Osteoblast (primary cell): Measurements from ENCODE around the gene COBL. TPM values are rescaled to one million over a fixed set of nuclear protein-coding genes. Genes with fewer than 3 reads are reported as not detected.

Experiments used
- DNase-seq: peaks from one replicate; pipeline ENCODE4 v3.0.0; 2011; ENCODE audit warnings: low spot score, mixed read lengths; ENCODE audit not compliant: insufficient read length; ENCODE audit errors: missing footprints
- H2AFZ ChIP-seq: 2 replicates; pipeline ENCODE4 v1.6.0; 2011; ENCODE audit warnings: mild to moderate bottlenecking, low read length
- H3K27ac ChIP-seq: 2 replicates; pipeline ENCODE4 v1.5.1; 2011; ENCODE audit warnings: mild to moderate bottlenecking, low read depth, low read length, moderate library complexity
- H3K27me3 ChIP-seq: 2 replicates; pipeline ENCODE4 v1.6.0; 2012; ENCODE audit warnings: mild to moderate bottlenecking, control low read depth, inconsistent platforms, low read length, moderate library complexity; ENCODE audit not compliant: insufficient read depth
- H3K36me3 ChIP-seq: 2 replicates; pipeline ENCODE4 v1.5.1; 2011; ENCODE audit warnings: mild to moderate bottlenecking, low read length, control low read depth, moderate library complexity; ENCODE audit not compliant: insufficient read depth
- H3K4me1 ChIP-seq: 2 replicates; pipeline ENCODE4 v1.5.1; 2011; ENCODE audit warnings: mild to moderate bottlenecking, low read length, control low read depth, moderate library complexity; ENCODE audit not compliant: insufficient read depth
- H3K4me2 ChIP-seq: 2 replicates; pipeline ENCODE4 v1.6.0; 2011; ENCODE audit warnings: mild to moderate bottlenecking, low read length; ENCODE audit not compliant: insufficient read depth
- H3K4me3 ChIP-seq: fragments of 200-600 bp; sonication (generic); 3 replicates; pipeline ENCODE4 v1.5.1; 2012; ENCODE audit warnings: mild to moderate bottlenecking, low read length, inconsistent platforms; ENCODE audit not compliant: insufficient read depth
- H3K79me2 ChIP-seq: 2 replicates; pipeline ENCODE4 v1.6.0; 2012; ENCODE audit warnings: mild to moderate bottlenecking, low read length, control low read depth, inconsistent platforms; ENCODE audit not compliant: insufficient read depth
- H3K9me3 ChIP-seq: 2 replicates; pipeline ENCODE4 v1.5.1; 2011; ENCODE audit warnings: low read depth, low read length, control low read depth
- H4K20me1 ChIP-seq: 2 replicates; pipeline ENCODE4 v1.6.0; 2012; ENCODE audit warnings: mild to moderate bottlenecking, low read length, control low read depth; ENCODE audit not compliant: insufficient read depth
- total RNA-seq: library from RNA; depleted of rRNA; stranded (reverse); fragments of >200 nt; gene quantifications from 2 replicates; pipeline ENCODE4 v1.2.3, GENCODE V29; 2012
- TF ChIP-seq, protein P1 (sequence below): IDR thresholded peaks from 2 replicates; pipeline ENCODE4 v1.5.1; 2011; ENCODE audit warnings: mild to moderate bottlenecking, low read depth, low read length, moderate library complexity; ENCODE audit errors: extremely low read depth

Gene COBL
- total RNA-seq, 1 donor = under 0.01 TPM

- Histone ChIP-seq H3K4me1 (peaks cover 23% of the 10 kb centered on the region), H3K27ac (no peak overlapping the region), H3K4me3 (no peak overlapping the region), H3K79me2 (no peaks in the 10 kb centered on the region), H2AFZ (no peak overlapping the region), H3K4me2 (no peak overlapping the region), H4K20me1 (no peaks in the 10 kb centered on the region), H3K36me3 (no peaks in the 10 kb centered on the region), H3K9me3 (no peaks in the 10 kb centered on the region), H3K27me3 (no peaks in the 10 kb centered on the region)
- no peak for DNase-seq
- TF ChIP-seq, protein P1, sequence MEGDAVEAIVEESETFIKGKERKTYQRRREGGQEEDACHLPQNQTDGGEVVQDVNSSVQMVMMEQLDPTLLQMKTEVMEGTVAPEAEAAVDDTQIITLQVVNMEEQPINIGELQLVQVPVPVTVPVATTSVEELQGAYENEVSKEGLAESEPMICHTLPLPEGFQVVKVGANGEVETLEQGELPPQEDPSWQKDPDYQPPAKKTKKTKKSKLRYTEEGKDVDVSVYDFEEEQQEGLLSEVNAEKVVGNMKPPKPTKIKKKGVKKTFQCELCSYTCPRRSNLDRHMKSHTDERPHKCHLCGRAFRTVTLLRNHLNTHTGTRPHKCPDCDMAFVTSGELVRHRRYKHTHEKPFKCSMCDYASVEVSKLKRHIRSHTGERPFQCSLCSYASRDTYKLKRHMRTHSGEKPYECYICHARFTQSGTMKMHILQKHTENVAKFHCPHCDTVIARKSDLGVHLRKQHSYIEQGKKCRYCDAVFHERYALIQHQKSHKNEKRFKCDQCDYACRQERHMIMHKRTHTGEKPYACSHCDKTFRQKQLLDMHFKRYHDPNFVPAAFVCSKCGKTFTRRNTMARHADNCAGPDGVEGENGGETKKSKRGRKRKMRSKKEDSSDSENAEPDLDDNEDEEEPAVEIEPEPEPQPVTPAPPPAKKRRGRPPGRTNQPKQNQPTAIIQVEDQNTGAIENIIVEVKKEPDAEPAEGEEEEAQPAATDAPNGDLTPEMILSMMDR = no peak
These were observed 293.1 kb downstream of the COBL start for GRCh38 chr7:51023547-51023946.

DNA sequence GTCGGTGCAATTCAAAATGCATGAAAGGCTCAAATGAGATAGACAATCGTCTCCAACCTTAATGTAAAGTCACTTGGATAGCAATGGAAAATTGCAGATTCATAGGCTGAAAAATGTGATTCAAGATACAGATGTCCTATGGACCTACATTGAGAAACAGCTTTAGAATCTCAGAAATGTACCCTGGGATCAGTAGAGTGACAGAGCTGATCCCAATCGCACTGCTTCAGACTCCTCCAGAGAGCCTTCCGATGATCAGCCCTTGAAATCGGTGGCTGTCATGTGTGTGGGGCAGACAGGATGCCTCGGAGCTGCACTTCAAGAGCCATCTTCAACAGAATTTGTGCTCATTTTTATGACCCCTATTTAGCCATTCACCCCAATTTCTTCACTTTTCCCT, 293.8 kb downstream of the COBL start:
- no peaks in the 10 kb centered on the region for H4K20me1 ChIP-seq
- no peak overlapping the region for H3K4me3 ChIP-seq
- no peak overlapping the region for H2AFZ ChIP-seq
- no peak for DNase-seq
- H3K79me2 ChIP-seq = no peaks in the 10 kb centered on the region
- H3K27ac ChIP-seq = peak overlapping the region; percentile 59
- TF ChIP-seq, protein P1 = no peak
- H3K4me1 ChIP-seq = peaks cover 23% of the 10 kb centered on the region
- H3K9me3 ChIP-seq = no peaks in the 10 kb centered on the region
- H3K4me2 ChIP-seq = no peak overlapping the region
- H3K36me3 ChIP-seq = no peaks in the 10 kb centered on the region
- no peaks in the 10 kb centered on the region for H3K27me3 ChIP-seq

GRCh38 chr7:51021906-51022570, 294.6 kb downstream of the COBL start:
- TF ChIP-seq, protein P1 = no peak
- no peaks in the 10 kb centered on the region for H3K9me3 ChIP-seq
- H3K27ac ChIP-seq = peak overlapping the region; percentile 59
- H3K79me2 ChIP-seq = no peaks in the 10 kb centered on the region
- no peak overlapping the region for H3K4me2 ChIP-seq
- no peaks in the 10 kb centered on the region for H4K20me1 ChIP-seq
- H3K4me1 ChIP-seq = peaks cover 23% of the 10 kb centered on the region
- no peaks in the 10 kb centered on the region for H3K36me3 ChIP-seq
- no peak overlapping the region for H3K4me3 ChIP-seq
- DNase-seq = peak; percentile 93
- H3K27me3 ChIP-seq = no peaks in the 10 kb centered on the region
- H2AFZ ChIP-seq = no peak overlapping the region

- Histone ChIP-seq H3K27me3 (no peaks in the 10 kb centered on the region), H3K4me1 (peaks cover 20% of the 10 kb centered on the region), H3K4me3 (no peak overlapping the region), H3K4me2 (no peak overlapping the region), H3K79me2 (no peaks in the 10 kb centered on the region), H3K27ac (no peak overlapping the region), H3K36me3 (no peaks in the 10 kb centered on the region), H4K20me1 (no peaks in the 10 kb centered on the region), H3K9me3 (no peaks in the 10 kb centered on the region), H2AFZ (no peak overlapping the region)
- TF ChIP-seq, protein P1 = no peak
- no peak for DNase-seq
These were observed 295.7 kb downstream of the COBL start for GRCh38 chr7:51020944-51021343.
